GM12878 (cell line): ENCODE data around the gene CD164. TPM values are rescaled to one million over a fixed set of nuclear protein-coding genes. Genes with fewer than 3 reads are reported as not detected.

Experiments used
- ATAC-seq: fragments of 200-7000 bp; cut with Tn5 transposase; 3 replicates; pipeline ENCODE4 v1.9.1; 2020; ENCODE audit warnings: mild to moderate bottlenecking, moderate library complexity
- BruUV-seq: library from RNA; stranded (reverse); fragments of 400-500 nt; replicated peaks from 2 replicates; lab custom pipeline; 2021; lab: Mats Ljungman, UMichigan
- CTCF ChIA-PET: fragments of 300-600 bp; sonication (Branson Sonifier 250); formaldehyde crosslinking; extraction: SDS; loops from one replicate; lab custom pipeline; 2021; ENCODE audit warnings: inconsistent platforms; lab: Yijun Ruan, JAX
- POLR2A ChIA-PET: fragments of 350-600 bp; formaldehyde crosslinking; extraction: SDS; loops from one replicate; lab custom pipeline; 2021; ENCODE audit warnings: inconsistent platforms; lab: Charles Lee
- RAD21 ChIA-PET: fragments of 300-600 bp; sonication (Branson Sonifier 250); formaldehyde crosslinking; loops from one replicate; lab custom pipeline; 2023; ENCODE audit warnings: antibody characterized with exemption; ENCODE audit not compliant: unreplicated experiment; lab: Charles Lee
- SMC1A ChIA-PET: fragments of 300-600 bp; sonication (Branson Sonifier 250); formaldehyde crosslinking; loops from one replicate; lab custom pipeline; 2023; ENCODE audit not compliant: unreplicated experiment, uncharacterized antibody; lab: Charles Lee
- DNase-seq: peaks from one replicate; pipeline ENCODE4 v3.0.0-alpha.2; 2011; ENCODE audit warnings: low read depth, low spot score
- FAIRE-seq: peaks from 3 replicates; lab custom pipeline; 2011; peaks lifted over from hg19 to GRCh38; lab: Jason Lieb, UNC
- H2AFZ ChIP-seq: 2 replicates; pipeline ENCODE4 v1.6.0; 2011; ENCODE audit warnings: low read depth, low read length, control low read depth; ENCODE audit not compliant: control insufficient read depth
- H3K27ac ChIP-seq: 2 replicates; pipeline ENCODE4 v1.5.1; 2011; ENCODE audit warnings: control low read depth; ENCODE audit not compliant: control insufficient read depth, insufficient read depth
- H3K27me3 ChIP-seq, 2 experiments: replicated peaks in 1 of 2; 2 replicates each; pipeline versions ENCODE4 v1.6.0 to v1.6.1; 2011; ENCODE audit warnings: low read length in 1 of 2; ENCODE audit not compliant: control insufficient read depth in 2 of 2, insufficient read depth in 2 of 2
- H3K36me3 ChIP-seq, 2 experiments: 2 replicates each; pipeline ENCODE4 v1.5.1; 2011; ENCODE audit warnings: low read length in 1 of 2; ENCODE audit not compliant: control insufficient read depth in 2 of 2, insufficient read depth in 2 of 2
- H3K4me1 ChIP-seq: 2 replicates; pipeline ENCODE4 v1.6.1; 2011; ENCODE audit warnings: mild to moderate bottlenecking, low read length, moderate library complexity, mixed read lengths; ENCODE audit not compliant: control insufficient read depth, insufficient read depth
- H3K4me2 ChIP-seq: 2 replicates; pipeline ENCODE4 v1.6.0; 2011; ENCODE audit warnings: control low read depth; ENCODE audit not compliant: control insufficient read depth, insufficient read depth
- H3K4me3 ChIP-seq: fragments of 200-600 bp; sonication (generic); 2 replicates; pipeline ENCODE4 v1.5.1; 2016
- H3K79me2 ChIP-seq: 2 replicates; pipeline ENCODE4 v1.6.0; 2011; ENCODE audit warnings: low read length; ENCODE audit not compliant: control insufficient read depth, insufficient read depth
- H3K9ac ChIP-seq: 2 replicates; pipeline ENCODE4 v1.8.0; 2011; ENCODE audit warnings: low read length, control low read depth, mixed read lengths; ENCODE audit not compliant: control insufficient read depth, insufficient read depth
- H3K9me3 ChIP-seq: replicated peaks from 3 replicates; pipeline ENCODE4 v1.5.1; 2011; ENCODE audit warnings: mild to moderate bottlenecking, low read length; ENCODE audit not compliant: control insufficient read depth, insufficient read depth
- H4K20me1 ChIP-seq: 2 replicates; pipeline ENCODE4 v1.6.0; 2011; ENCODE audit not compliant: control insufficient read depth, insufficient read depth
- IKZF1 ChIP-seq: fragments of 450-650 bp; conservative IDR thresholded peaks from 2 replicates; pipeline ENCODE4 v1.6.1; 2017; ENCODE audit warnings: antibody characterized with exemption, mild to moderate bottlenecking
- JUND ChIP-seq: IDR thresholded peaks from 2 replicates; pipeline ENCODE4 v1.6.1; 2012; ENCODE audit warnings: low read depth, mild to moderate bottlenecking, low read length, improper control_type of control experiment, moderate library complexity
- MXI1 ChIP-seq: fragments of 150-350 bp; IDR thresholded peaks from 2 replicates; pipeline ENCODE4 v1.6.1; 2011; ENCODE audit warnings: low read depth, mild to moderate bottlenecking, inconsistent platforms, low read length, improper control_type of control experiment
- POLR2AphosphoS5 ChIP-seq: IDR thresholded peaks from 2 replicates; pipeline ENCODE4 v1.6.1; 2011; ENCODE audit warnings: mild to moderate bottlenecking, low read length, inconsistent platforms
- RAD51 ChIP-seq: fragments of 450-650 bp; IDR thresholded peaks from 2 replicates; pipeline ENCODE4 v1.6.1; 2016; ENCODE audit warnings: moderate library complexity, mild to moderate bottlenecking, inconsistent platforms
- SMARCA5 ChIP-seq: fragments of 450-650 bp; IDR thresholded peaks from 2 replicates; pipeline ENCODE4 v1.6.1; 2017; ENCODE audit warnings: mild to moderate bottlenecking
- WGBS: methylation state at CpG from one replicate; pipeline ENCODE4 v1.1.6; 2016; ENCODE audit warnings: low lambda C conversion rate; ENCODE audit not compliant: insufficient replicate concordance, insufficient coverage; ENCODE audit errors: missing lambda C conversion rate; 5-methylcytosine and 5-hydroxymethylcytosine counted together
- in situ Hi-C: fragments of 300-500 bp; cut with MboI; formaldehyde crosslinking; loops from 9 replicates; pipeline ENCODE4 v1.14.3; 2018; ENCODE audit warnings: mixed read lengths
- intact Hi-C: fragments of 100-400 bp; cut with micrococcal nuclease; formaldehyde crosslinking; loops from one replicate; pipeline ENCODE4 v1.14.2; 2022; ENCODE audit not compliant: unreplicated experiment
- polyA plus RNA-seq, 11 experiments: library from polyadenylated mRNA; depleted of rRNA in 4 of 11; unstranded in 6 of 11; stranded (reverse) in 5 of 11; fragments of >200 nt; fragmentation: Nextera tagmentation in 4 of 11; fragmentation: Illumina TruSeq in 1 of 11; extraction: Ambion mirVana in 4 of 11; extraction: Trizol in 1 of 11; gene quantifications; 1 replicate in 1 of 11; 2 replicates in 10 of 11; pipeline versions ENCODE4 v1.2.1 to v1.2.3, GENCODE V29; 2011 to 2016; ENCODE audit warnings: inconsistent platforms in 2 of 11, missing spikeins in 2 of 11, low read depth in 1 of 11
- total RNA-seq, 4 experiments: library from RNA; depleted of rRNA in 3 of 4; stranded (reverse); fragments of >200 nt in 3 of 4; fragmentation: Illumina TruSeq in 1 of 4; extraction: Trizol in 1 of 4; gene quantifications; 2 replicates each; pipeline versions ENCODE4 v1.2.1 to v1.2.3, GENCODE V29; 2013 to 2021
- TF ChIP-seq, protein P1 (sequence below): fragments of 450-650 bp; IDR thresholded peaks from 2 replicates; pipeline ENCODE4 v1.6.1; 2018; ENCODE audit warnings: borderline replicate concordance, mild to moderate bottlenecking; ENCODE audit not compliant: partially characterized antibody
- TF ChIP-seq, protein P2 (sequence below): IDR thresholded peaks from 2 replicates; pipeline ENCODE4 v1.6.1; 2012; ENCODE audit warnings: low read depth, low read length, improper control_type of control experiment

CD164 gene
- total and polyA plus RNA-seq, 10 of the 15 experiments (the other 5 are each of a cell fraction or from before 2014, with no cell fraction given), result 145 to 447 (median 211) TPM

DNA sequence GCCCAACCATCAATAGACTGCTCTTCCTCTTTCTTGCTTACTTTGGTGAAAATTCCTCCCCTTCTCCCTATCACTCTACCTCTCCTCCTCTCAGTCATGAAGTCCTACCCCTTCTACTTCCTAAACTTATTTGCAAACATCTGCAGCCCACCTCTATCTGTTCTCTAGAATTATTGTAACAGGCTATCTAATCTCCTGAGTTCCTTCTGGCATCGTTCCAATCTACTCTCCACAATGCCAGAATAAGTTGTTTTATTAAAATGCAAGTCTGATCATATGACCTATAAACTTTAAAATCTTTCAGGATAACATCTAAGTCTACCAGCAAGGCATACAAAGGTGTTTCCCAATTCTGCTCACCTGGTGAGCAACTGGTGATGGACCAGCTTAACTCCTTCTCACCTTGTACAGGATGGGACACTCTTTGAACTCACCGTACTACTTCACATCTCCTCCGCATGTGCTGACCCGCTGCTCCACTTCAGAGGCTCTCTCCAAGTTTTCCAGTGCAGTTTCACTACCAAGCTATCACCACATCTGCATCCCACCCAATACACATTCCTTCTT is 7.9 kb downstream of the CD164 start:
- FAIRE-seq (no peak), ATAC-seq (no peak), DNase-seq (no peak)
- Histone ChIP-seq H3K9ac (no peak overlapping the region), H3K27me3 (no peaks in the 10 kb centered on the region), H3K79me2 (peaks cover 79% of the 10 kb centered on the region), H3K4me3 (peak overlapping the region; percentile 11; the same call in 1 of the 2 replicates), H2AFZ (no peak overlapping the region), H4K20me1 (peaks cover 3% of the 10 kb centered on the region; the same call in 1 of the 2 replicates), H3K4me2 (peak overlapping the region; percentile 60), H3K4me1 (peaks cover 29% of the 10 kb centered on the region), H3K27ac (peak overlapping the region; percentile 52), H3K36me3 (peaks cover 2 to 25% of the 10 kb centered on the region in 2 experiments), H3K9me3 (no peaks in the 10 kb centered on the region)
- TF ChIP-seq IKZF1, result no peak
- TF ChIP-seq RAD51, result no peak
- TF ChIP-seq, protein P1, sequence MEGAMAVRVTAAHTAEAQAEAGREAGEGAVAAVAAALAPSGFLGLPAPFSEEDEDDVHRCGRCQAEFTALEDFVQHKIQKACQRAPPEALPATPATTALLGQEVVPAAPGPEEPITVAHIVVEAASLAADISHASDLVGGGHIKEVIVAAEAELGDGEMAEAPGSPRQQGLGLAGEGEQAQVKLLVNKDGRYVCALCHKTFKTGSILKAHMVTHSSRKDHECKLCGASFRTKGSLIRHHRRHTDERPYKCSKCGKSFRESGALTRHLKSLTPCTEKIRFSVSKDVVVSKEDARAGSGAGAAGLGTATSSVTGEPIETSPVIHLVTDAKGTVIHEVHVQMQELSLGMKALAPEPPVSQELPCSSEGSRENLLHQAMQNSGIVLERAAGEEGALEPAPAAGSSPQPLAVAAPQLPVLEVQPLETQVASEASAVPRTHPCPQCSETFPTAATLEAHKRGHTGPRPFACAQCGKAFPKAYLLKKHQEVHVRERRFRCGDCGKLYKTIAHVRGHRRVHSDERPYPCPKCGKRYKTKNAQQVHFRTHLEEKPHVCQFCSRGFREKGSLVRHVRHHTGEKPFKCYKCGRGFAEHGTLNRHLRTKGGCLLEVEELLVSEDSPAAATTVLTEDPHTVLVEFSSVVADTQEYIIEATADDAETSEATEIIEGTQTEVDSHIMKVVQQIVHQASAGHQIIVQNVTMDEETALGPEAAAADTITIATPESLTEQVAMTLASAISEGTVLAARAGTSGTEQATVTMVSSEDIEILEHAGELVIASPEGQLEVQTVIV, result no peak
- TF ChIP-seq, protein P2, sequence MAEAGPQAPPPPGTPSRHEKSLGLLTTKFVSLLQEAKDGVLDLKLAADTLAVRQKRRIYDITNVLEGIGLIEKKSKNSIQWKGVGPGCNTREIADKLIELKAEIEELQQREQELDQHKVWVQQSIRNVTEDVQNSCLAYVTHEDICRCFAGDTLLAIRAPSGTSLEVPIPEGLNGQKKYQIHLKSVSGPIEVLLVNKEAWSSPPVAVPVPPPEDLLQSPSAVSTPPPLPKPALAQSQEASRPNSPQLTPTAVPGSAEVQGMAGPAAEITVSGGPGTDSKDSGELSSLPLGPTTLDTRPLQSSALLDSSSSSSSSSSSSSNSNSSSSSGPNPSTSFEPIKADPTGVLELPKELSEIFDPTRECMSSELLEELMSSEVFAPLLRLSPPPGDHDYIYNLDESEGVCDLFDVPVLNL, result no peak
- no peak for TF ChIP-seq MXI1
- TF ChIP-seq SMARCA5, result no peak
- no peak for TF ChIP-seq JUND
- TF ChIP-seq POLR2AphosphoS5, result peak; percentile 15; the same call in 1 of the 2 replicates
- ChIA-PET CTCF (interaction anchor here (1.0 to 1.9 kb wide), 5 partner anchors 9 to 279 kb away, joined by 3 to 19 read pairs (median 3); partner anchors contain the start of genes CD164, CEP57L1 and MICAL1), SMC1A (interaction anchor here (0.9 to 5.0 kb wide), 7 partner anchors 9 to 191 kb away, joined by 3 to 63 read pairs (median 5); partner anchors contain the start of gene CD164), POLR2A (interaction anchor here (0.6 to 1.5 kb wide), 3 partner anchors 8 to 284 kb away, joined by 3 to 17 read pairs (median 3); partner anchors contain the start of gene CD164), RAD21 (interaction anchor here (1.0 to 4.4 kb wide), 4 partner anchors 9 to 186 kb away, joined by 3 to 39 read pairs (median 6); partner anchors contain the start of genes CD164 and SMPD2)
- no TSS peak for BruUV-seq
- 85% methylated on average over 4 of the region's 4 CpGs for WGBS
- intact Hi-C loops (loop anchor here (5.0 kb wide), 1 partner anchor 1417 kb away; the partner anchor contains the start of gene SEC63), in situ Hi-C loops (no loop called here)
